ENCODE results near the gene ASGR2. TPM values are rescaled to one million over a fixed set of nuclear protein-coding genes. Genes with fewer than 3 reads are reported as not detected.
"Not testable (repeated sequence)": the region's sequence is repeated elsewhere in the genome, so short reads cannot be mapped to it uniquely, and the experiment has no call there.

The ASGR2 gene
- total RNA-seq, 1 donor from 2014 or later = 0.22 TPM

DNA sequence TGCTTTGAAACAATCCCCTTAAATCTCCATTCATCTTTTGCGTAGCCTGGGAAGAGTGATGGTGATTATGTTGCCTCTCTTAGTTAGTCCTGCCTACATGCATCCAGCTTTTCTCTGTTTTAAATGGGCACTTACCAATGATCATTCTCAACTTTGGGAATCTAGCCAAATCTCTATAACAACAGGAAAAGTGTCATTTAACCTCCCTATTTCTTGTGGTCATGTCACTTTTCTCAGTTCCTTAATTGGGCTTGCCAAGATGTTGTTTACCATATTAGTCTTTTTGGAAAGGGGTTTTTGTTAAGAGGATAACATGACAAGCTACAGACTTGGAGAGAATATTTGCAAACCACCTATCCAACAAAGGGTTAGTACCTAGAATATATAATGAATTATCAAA lies 19.0 kb downstream of the ASGR2 start:
- H3K4me1 ChIP-seq = no peaks in the 10 kb centered on the region
- H3K27me3 ChIP-seq (ENCODE audit: low read depth) = peaks cover 68% of the 10 kb centered on the region
- H3K4me3 ChIP-seq = no peak overlapping the region
- TF ChIP-seq, protein P1, sequence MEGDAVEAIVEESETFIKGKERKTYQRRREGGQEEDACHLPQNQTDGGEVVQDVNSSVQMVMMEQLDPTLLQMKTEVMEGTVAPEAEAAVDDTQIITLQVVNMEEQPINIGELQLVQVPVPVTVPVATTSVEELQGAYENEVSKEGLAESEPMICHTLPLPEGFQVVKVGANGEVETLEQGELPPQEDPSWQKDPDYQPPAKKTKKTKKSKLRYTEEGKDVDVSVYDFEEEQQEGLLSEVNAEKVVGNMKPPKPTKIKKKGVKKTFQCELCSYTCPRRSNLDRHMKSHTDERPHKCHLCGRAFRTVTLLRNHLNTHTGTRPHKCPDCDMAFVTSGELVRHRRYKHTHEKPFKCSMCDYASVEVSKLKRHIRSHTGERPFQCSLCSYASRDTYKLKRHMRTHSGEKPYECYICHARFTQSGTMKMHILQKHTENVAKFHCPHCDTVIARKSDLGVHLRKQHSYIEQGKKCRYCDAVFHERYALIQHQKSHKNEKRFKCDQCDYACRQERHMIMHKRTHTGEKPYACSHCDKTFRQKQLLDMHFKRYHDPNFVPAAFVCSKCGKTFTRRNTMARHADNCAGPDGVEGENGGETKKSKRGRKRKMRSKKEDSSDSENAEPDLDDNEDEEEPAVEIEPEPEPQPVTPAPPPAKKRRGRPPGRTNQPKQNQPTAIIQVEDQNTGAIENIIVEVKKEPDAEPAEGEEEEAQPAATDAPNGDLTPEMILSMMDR (IDR thresholded peaks at IDR 0.05; ENCODE audit: borderline replicate concordance) = no peak
- intact Hi-C loops (cut with micrococcal nuclease) = no loop called here
- no peak for DNase-seq
- H3K27ac ChIP-seq (replicated peaks) = no peak overlapping the region
- no peaks in the 10 kb centered on the region for H3K9me3 ChIP-seq (replicated peaks)
- H3K36me3 ChIP-seq = no peaks in the 10 kb centered on the region

GRCh38 chr17:7094652-7095019 lies 20.0 kb downstream of the ASGR2 start:
- Histone ChIP-seq H3K4me1 (no peaks in the 10 kb centered on the region), H3K27me3 (ENCODE audit: low read depth) (peaks cover 73% of the 10 kb centered on the region), H3K9me3 (replicated peaks) (no peaks in the 10 kb centered on the region), H3K36me3 (no peaks in the 10 kb centered on the region), H3K27ac (replicated peaks) (peak overlapping the region; percentile 23), H3K4me3 (no peak overlapping the region)
- intact Hi-C loops (cut with micrococcal nuclease) = no loop called here
- no peak for DNase-seq
- TF ChIP-seq, protein P1 (IDR thresholded peaks at IDR 0.05; ENCODE audit: borderline replicate concordance) = no peak

DNA sequence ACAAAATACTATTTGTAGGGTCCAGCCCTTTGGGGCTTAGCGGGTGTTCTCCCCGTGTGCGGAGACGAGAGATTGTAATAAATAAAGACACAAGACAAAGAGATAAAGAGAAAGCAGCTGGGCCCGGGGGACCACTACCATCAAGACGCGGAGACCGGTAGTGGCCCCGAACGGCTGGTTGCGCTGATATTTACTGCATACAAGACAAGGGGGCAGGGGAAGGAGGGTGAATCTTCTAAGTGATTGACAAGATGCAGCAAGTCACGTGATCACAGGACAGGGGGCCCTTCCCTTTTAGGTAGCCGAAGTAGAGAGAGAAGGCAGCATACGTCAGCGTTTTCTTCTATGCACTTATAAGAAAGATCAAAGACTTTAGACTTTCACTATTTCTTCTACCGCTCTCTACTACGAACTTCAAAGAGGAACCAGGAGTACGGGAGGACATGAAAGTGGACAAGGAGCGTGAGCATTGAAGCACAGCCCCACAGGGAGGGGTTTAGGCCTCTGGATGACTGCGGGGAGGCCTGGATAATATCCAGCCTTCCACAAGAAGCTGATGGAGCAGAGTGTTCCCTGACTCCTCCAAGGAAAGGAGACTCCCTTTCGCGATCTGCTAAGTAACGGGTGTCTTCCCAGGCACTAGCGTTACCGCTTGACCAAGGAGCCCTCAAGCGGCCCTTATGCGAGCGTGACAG lies 23.2 kb downstream of the ASGR2 start:
- H3K4me3 ChIP-seq; intact Hi-C loops (cut with micrococcal nuclease); H3K36me3 ChIP-seq; DNase-seq; H3K27ac ChIP-seq (replicated peaks); H3K4me1 ChIP-seq; H3K9me3 ChIP-seq (replicated peaks): not testable (repeated sequence)
- peaks cover 97% of the 10 kb centered on the region for H3K27me3 ChIP-seq (ENCODE audit: low read depth)

GRCh38 chr17:7089570-7089969 lies 25.1 kb downstream of the ASGR2 start:
- H3K9me3 ChIP-seq (replicated peaks); H3K27ac ChIP-seq (replicated peaks); intact Hi-C loops (cut with micrococcal nuclease); DNase-seq; H3K4me1 ChIP-seq; H3K4me3 ChIP-seq; H3K36me3 ChIP-seq: not testable (repeated sequence)
- H3K27me3 ChIP-seq (ENCODE audit: low read depth) = peaks cover 93% of the 10 kb centered on the region

DNA sequence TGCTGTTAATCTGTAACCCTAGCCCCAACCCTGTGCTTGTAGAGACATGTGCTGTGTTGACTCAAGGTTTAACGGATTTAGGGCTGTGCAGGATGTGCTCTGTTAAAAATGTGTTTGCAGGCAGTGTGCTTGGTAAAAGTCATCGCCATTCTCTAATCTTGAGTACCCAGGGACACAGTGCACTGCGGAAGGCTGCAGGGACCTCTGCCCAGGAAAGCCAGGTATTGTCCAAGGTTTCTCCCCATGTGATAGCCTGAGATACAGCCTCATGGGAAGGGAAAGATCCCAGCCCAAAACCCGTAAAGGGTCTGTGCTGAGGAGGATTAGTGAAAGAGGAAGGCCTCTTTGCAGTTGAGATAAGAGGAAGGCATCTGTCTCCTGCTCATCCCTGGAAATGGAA lies 26.2 kb downstream of the ASGR2 start:
- H3K4me1 ChIP-seq; intact Hi-C loops (cut with micrococcal nuclease); H3K9me3 ChIP-seq (replicated peaks); H3K27ac ChIP-seq (replicated peaks); H3K4me3 ChIP-seq; H3K36me3 ChIP-seq; DNase-seq: not testable (repeated sequence)
- H3K27me3 ChIP-seq (ENCODE audit: low read depth) = peaks cover 82% of the 10 kb centered on the region

- intact Hi-C loops (cut with micrococcal nuclease) = no loop called here
- no peaks in the 10 kb centered on the region for H3K4me1 ChIP-seq
- H3K27ac ChIP-seq (replicated peaks) = no peak overlapping the region
- no peak overlapping the region for H3K4me3 ChIP-seq
- no peak for DNase-seq
- TF ChIP-seq, protein P1 (IDR thresholded peaks at IDR 0.05; ENCODE audit: borderline replicate concordance) = no peak
- H3K27me3 ChIP-seq (ENCODE audit: low read depth) = peaks cover 41% of the 10 kb centered on the region
- no peaks in the 10 kb centered on the region for H3K9me3 ChIP-seq (replicated peaks)
- H3K36me3 ChIP-seq = no peaks in the 10 kb centered on the region
Measured at GRCh38 chr17:7084088-7084487, 30.5 kb downstream of the ASGR2 start.

- TF ChIP-seq, protein P1 (IDR thresholded peaks at IDR 0.05; ENCODE audit: borderline replicate concordance) = no peak
- Histone ChIP-seq H3K4me3 (no peak overlapping the region), H3K9me3 (replicated peaks) (no peaks in the 10 kb centered on the region), H3K27ac (replicated peaks) (no peak overlapping the region), H3K36me3 (no peaks in the 10 kb centered on the region), H3K4me1 (no peaks in the 10 kb centered on the region), H3K27me3 (ENCODE audit: low read depth) (peaks cover 39% of the 10 kb centered on the region)
- intact Hi-C loops (cut with micrococcal nuclease) = no loop called here
- DNase-seq = no peak
Measured at GRCh38 chr17:7083592-7083991, 31.0 kb downstream of the ASGR2 start.
